Liver (tissue), 3 donors: Measurements from ENCODE around the gene UBE2S.

ENCODE experiments used
- JUND ChIP-seq, 2 donors: IDR thresholded peaks; 2 replicates each; pipeline ENCODE4 v1.6.1; 2016; ENCODE audit warnings: antibody characterized with exemption in 2 of 2
- SP1 ChIP-seq: IDR thresholded peaks from 2 replicates; pipeline ENCODE4 v1.6.1; 2018; ENCODE audit warnings: antibody characterized with exemption, mild to moderate bottlenecking
- TAF1 ChIP-seq: conservative IDR thresholded peaks from 2 replicates; pipeline ENCODE4 v1.6.1; 2016; ENCODE audit warnings: antibody characterized with exemption, mild to moderate bottlenecking
- ZBTB33 ChIP-seq: IDR thresholded peaks from 2 replicates; pipeline ENCODE4 v1.6.1; 2016; ENCODE audit warnings: antibody characterized with exemption
- TF ChIP-seq, protein P1 (sequence below): fragments of 150-350 bp; IDR thresholded peaks from 2 replicates; pipeline ENCODE4 v1.5.1; 2017; ENCODE audit warnings: improper control_type of control experiment, low read depth, low read length; ENCODE audit not compliant: missing input control
- TF ChIP-seq, protein P2 (sequence below): IDR thresholded peaks from 2 replicates; pipeline ENCODE4 v1.6.1; 2016; ENCODE audit warnings: antibody characterized with exemption
- TF ChIP-seq, protein P3 (sequence below): IDR thresholded peaks from 2 replicates; pipeline ENCODE4 v1.6.1; 2016; ENCODE audit warnings: antibody characterized with exemption, mild to moderate bottlenecking
- TF ChIP-seq, protein P4 (sequence below): IDR thresholded peaks from 2 replicates; pipeline ENCODE4 v1.6.1; 2016; ENCODE audit warnings: antibody characterized with exemption
- donor health status: healthy.
- donor health status: healthy.

GRCh38 chr19:55369653-55370304 is 37.8 kb downstream of the UBE2S start:
- TF ChIP-seq ZBTB33 (no peak), JUND (IDR thresholded peaks at IDR 0.05) (no peak), TAF1 (no peak), SP1 (no peak)
- TF ChIP-seq, protein P1, sequence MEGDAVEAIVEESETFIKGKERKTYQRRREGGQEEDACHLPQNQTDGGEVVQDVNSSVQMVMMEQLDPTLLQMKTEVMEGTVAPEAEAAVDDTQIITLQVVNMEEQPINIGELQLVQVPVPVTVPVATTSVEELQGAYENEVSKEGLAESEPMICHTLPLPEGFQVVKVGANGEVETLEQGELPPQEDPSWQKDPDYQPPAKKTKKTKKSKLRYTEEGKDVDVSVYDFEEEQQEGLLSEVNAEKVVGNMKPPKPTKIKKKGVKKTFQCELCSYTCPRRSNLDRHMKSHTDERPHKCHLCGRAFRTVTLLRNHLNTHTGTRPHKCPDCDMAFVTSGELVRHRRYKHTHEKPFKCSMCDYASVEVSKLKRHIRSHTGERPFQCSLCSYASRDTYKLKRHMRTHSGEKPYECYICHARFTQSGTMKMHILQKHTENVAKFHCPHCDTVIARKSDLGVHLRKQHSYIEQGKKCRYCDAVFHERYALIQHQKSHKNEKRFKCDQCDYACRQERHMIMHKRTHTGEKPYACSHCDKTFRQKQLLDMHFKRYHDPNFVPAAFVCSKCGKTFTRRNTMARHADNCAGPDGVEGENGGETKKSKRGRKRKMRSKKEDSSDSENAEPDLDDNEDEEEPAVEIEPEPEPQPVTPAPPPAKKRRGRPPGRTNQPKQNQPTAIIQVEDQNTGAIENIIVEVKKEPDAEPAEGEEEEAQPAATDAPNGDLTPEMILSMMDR: no peak
- TF ChIP-seq, protein P2, sequence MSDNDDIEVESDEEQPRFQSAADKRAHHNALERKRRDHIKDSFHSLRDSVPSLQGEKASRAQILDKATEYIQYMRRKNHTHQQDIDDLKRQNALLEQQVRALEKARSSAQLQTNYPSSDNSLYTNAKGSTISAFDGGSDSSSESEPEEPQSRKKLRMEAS: no peak
- TF ChIP-seq, protein P3, sequence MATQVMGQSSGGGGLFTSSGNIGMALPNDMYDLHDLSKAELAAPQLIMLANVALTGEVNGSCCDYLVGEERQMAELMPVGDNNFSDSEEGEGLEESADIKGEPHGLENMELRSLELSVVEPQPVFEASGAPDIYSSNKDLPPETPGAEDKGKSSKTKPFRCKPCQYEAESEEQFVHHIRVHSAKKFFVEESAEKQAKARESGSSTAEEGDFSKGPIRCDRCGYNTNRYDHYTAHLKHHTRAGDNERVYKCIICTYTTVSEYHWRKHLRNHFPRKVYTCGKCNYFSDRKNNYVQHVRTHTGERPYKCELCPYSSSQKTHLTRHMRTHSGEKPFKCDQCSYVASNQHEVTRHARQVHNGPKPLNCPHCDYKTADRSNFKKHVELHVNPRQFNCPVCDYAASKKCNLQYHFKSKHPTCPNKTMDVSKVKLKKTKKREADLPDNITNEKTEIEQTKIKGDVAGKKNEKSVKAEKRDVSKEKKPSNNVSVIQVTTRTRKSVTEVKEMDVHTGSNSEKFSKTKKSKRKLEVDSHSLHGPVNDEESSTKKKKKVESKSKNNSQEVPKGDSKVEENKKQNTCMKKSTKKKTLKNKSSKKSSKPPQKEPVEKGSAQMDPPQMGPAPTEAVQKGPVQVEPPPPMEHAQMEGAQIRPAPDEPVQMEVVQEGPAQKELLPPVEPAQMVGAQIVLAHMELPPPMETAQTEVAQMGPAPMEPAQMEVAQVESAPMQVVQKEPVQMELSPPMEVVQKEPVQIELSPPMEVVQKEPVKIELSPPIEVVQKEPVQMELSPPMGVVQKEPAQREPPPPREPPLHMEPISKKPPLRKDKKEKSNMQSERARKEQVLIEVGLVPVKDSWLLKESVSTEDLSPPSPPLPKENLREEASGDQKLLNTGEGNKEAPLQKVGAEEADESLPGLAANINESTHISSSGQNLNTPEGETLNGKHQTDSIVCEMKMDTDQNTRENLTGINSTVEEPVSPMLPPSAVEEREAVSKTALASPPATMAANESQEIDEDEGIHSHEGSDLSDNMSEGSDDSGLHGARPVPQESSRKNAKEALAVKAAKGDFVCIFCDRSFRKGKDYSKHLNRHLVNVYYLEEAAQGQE: no peak
- TF ChIP-seq, protein P4, sequence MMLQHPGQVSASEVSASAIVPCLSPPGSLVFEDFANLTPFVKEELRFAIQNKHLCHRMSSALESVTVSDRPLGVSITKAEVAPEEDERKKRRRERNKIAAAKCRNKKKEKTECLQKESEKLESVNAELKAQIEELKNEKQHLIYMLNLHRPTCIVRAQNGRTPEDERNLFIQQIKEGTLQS: no peak
